SK-N-SH treated with all-trans-retinoic acid at 6 μM for 48 hours (cell line): Measurements from ENCODE around the gene SYN1.

Source experiments
- ATAC-seq: fragments of 200-7000 bp; cut with Tn5 transposase; 3 replicates; pipeline ENCODE4 v1.9.1; 2020; ENCODE audit warnings: mild to moderate bottlenecking, moderate library complexity
- ARNTL ChIP-seq: fragments of 450-650 bp; formaldehyde crosslinking; IDR thresholded peaks from 2 replicates; pipeline ENCODE4 v1.5.0; 2020; ENCODE audit warnings: low read depth, mild to moderate bottlenecking, moderate library complexity, borderline replicate concordance
- BACH2 ChIP-seq: fragments of 250-450 bp; sonication (Bioruptor Pico); IDR thresholded peaks from 2 replicates; pipeline ENCODE4 v1.9.0; 2021; ENCODE audit warnings: mild to moderate bottlenecking, borderline replicate concordance
- CREB5 ChIP-seq: fragments of 250-450 bp; sonication (Bioruptor Pico); IDR thresholded peaks from 2 replicates; pipeline ENCODE4 v1.5.1; 2020; ENCODE audit warnings: low read depth, mild to moderate bottlenecking, moderate library complexity
- CSDC2 ChIP-seq: fragments of 250-450 bp; sonication (Bioruptor Pico); IDR thresholded peaks from 2 replicates; pipeline ENCODE4 v1.5.0; 2020; ENCODE audit warnings: mild to moderate bottlenecking, moderate library complexity
- CSRNP3 ChIP-seq: fragments of 250-450 bp; sonication (Bioruptor Pico); IDR thresholded peaks from 2 replicates; pipeline ENCODE4 v1.5.1; 2021; ENCODE audit warnings: mild to moderate bottlenecking, moderate library complexity
- ESRRG ChIP-seq: fragments of 250-450 bp; sonication (Bioruptor Pico); IDR thresholded peaks from 2 replicates; pipeline ENCODE4 v1.6.1; 2021; ENCODE audit warnings: mild to moderate bottlenecking
- GLIS3 ChIP-seq: fragments of 250-450 bp; sonication (Bioruptor Pico); IDR thresholded peaks from 2 replicates; pipeline ENCODE4 v1.5.0; 2020; ENCODE audit warnings: mild to moderate bottlenecking, moderate library complexity
- ISL1 ChIP-seq: fragments of 250-450 bp; sonication (Bioruptor Pico); IDR thresholded peaks from 2 replicates; pipeline ENCODE4 v2.1.2; 2022; ENCODE audit warnings: mild to moderate bottlenecking, moderate library complexity
- OSR1 ChIP-seq: fragments of 250-450 bp; sonication (Bioruptor Pico); IDR thresholded peaks from 2 replicates; pipeline ENCODE4 v1.8.0; 2022; ENCODE audit warnings: moderate library complexity, mild to moderate bottlenecking, inconsistent platforms
- PATZ1 ChIP-seq: fragments of 250-450 bp; sonication (Bioruptor Pico); IDR thresholded peaks from 2 replicates; pipeline ENCODE4 v1.8.0; 2020; ENCODE audit warnings: mild to moderate bottlenecking, moderate library complexity, borderline replicate concordance
- PPARA ChIP-seq: fragments of 250-450 bp; sonication (Bioruptor Pico); IDR thresholded peaks from 2 replicates; pipeline ENCODE4 v1.5.0; 2020; ENCODE audit warnings: mild to moderate bottlenecking, borderline replicate concordance
- RARB ChIP-seq: fragments of 250-450 bp; sonication (Bioruptor Pico); IDR thresholded peaks from 2 replicates; pipeline ENCODE4 v1.8.0; 2021; ENCODE audit warnings: mild to moderate bottlenecking, moderate library complexity
- TCF4 ChIP-seq: fragments of 250-450 bp; sonication (Bioruptor Pico); IDR thresholded peaks from 2 replicates; pipeline ENCODE4 v1.8.0; 2021; ENCODE audit warnings: mild to moderate bottlenecking, moderate library complexity, borderline replicate concordance
- TOX ChIP-seq: fragments of 250-450 bp; sonication (Bioruptor Pico); IDR thresholded peaks from 2 replicates; pipeline ENCODE4 v1.8.0; 2021; ENCODE audit warnings: mild to moderate bottlenecking, moderate library complexity, borderline replicate concordance
- ZFP3 ChIP-seq: fragments of 250-450 bp; sonication (Bioruptor Pico); IDR thresholded peaks from 2 replicates; pipeline ENCODE4 v1.5.0; 2020; ENCODE audit warnings: mild to moderate bottlenecking, moderate library complexity
- ZFP30 ChIP-seq: fragments of 450-650 bp; formaldehyde crosslinking; IDR thresholded peaks from 2 replicates; pipeline ENCODE4 v1.5.0; 2022; ENCODE audit warnings: mild to moderate bottlenecking, moderate library complexity
- ZNF565 ChIP-seq: fragments of 450-650 bp; formaldehyde crosslinking; conservative IDR thresholded peaks from 2 replicates; pipeline ENCODE4 v1.5.0; 2020; ENCODE audit warnings: low read depth, mild to moderate bottlenecking, moderate library complexity
- ZNF70 ChIP-seq: fragments of 450-650 bp; formaldehyde crosslinking; IDR thresholded peaks from 2 replicates; pipeline ENCODE4 v1.5.0; 2020; ENCODE audit warnings: mild to moderate bottlenecking, moderate library complexity
- ZNF8 ChIP-seq: fragments of 450-650 bp; formaldehyde crosslinking; IDR thresholded peaks from 2 replicates; pipeline ENCODE4 v1.5.0; 2020; ENCODE audit warnings: mild to moderate bottlenecking, moderate library complexity
- TF ChIP-seq, protein P1 (sequence below): fragments of 250-450 bp; sonication (Bioruptor Pico); IDR thresholded peaks from 2 replicates; pipeline ENCODE4 v1.8.0; 2021; ENCODE audit warnings: low read depth, mild to moderate bottlenecking, moderate library complexity, borderline replicate concordance

Gene SYN1

DNA sequence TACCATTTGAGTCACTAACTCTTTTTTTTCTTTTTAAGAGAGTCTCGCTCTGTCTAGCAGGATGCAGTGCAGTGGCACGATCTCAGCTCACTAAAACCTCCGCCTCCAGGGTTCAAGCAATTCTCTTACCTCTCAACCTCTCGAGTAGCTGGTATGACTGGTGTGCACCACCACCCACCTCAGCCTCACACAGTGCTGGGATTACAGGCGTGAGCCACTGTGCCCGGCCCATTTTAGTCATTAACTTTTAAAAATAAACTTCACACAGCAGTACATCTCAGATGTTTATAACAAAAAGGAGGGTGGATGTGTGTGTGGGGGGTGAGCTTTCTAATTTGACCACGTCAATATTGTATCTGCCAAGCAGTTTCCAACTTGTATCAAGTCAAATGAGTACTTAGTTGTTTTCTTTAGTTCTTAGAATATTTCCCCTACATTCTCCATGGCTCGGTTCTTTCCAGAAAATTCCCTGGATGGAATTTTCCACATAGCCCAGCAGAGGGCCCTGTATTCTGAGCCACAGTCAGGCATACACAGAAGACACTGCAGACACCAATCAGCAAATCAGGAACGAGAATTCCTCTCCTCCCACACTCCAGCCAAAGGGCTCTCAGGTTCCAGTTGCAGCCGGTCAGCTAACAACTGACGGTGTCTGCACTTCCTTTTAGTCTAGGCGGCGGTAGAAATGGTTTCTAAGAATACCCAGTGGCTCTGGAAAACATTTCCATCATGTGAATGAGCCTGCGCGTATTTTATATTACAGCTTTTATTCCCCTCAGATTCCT, 78.7 kb downstream of the SYN1 start:
- ATAC-seq: peak; percentile 100

GRCh38 chrX:47539860-47540259, 79.8 kb downstream of the SYN1 start:
- TF ChIP-seq TOX (CRISPR knock-in tag) (no peak), RARB (CRISPR knock-in tag) (no peak), CSDC2 (no peak), ZNF8 (CRISPR knock-in tag) (no peak), ESRRG (CRISPR knock-in tag) (no peak), CREB5 (CRISPR knock-in tag) (no peak), OSR1 (CRISPR knock-in tag) (no peak), TCF4 (CRISPR knock-in tag) (no peak), GLIS3 (CRISPR knock-in tag) (no peak), ZNF70 (no peak)
- TF ChIP-seq, all 23 proteins: peak for 0
- ATAC-seq: no peak

More for the DNA sequence above, 78.7 kb downstream of the SYN1 start:
- TF ChIP-seq BACH2 (CRISPR knock-in tag): no peak
- no peak for TF ChIP-seq ZFP3 (CRISPR knock-in tag)
- TF ChIP-seq PPARA (CRISPR knock-in tag): no peak
- no peak for TF ChIP-seq CSDC2
- TF ChIP-seq ZFP30 (CRISPR knock-in tag): no peak
- no peak for TF ChIP-seq ISL1
- TF ChIP-seq ESRRG (CRISPR knock-in tag): no peak
- no peak for TF ChIP-seq ZNF8 (CRISPR knock-in tag)
- TF ChIP-seq PATZ1 (CRISPR knock-in tag): no peak
- TF ChIP-seq TOX (CRISPR knock-in tag): no peak
- no peak for TF ChIP-seq OSR1 (CRISPR knock-in tag)
- TF ChIP-seq CSRNP3 (CRISPR knock-in tag): no peak
- TF ChIP-seq TCF4 (CRISPR knock-in tag): no peak
- TF ChIP-seq, protein P1, sequence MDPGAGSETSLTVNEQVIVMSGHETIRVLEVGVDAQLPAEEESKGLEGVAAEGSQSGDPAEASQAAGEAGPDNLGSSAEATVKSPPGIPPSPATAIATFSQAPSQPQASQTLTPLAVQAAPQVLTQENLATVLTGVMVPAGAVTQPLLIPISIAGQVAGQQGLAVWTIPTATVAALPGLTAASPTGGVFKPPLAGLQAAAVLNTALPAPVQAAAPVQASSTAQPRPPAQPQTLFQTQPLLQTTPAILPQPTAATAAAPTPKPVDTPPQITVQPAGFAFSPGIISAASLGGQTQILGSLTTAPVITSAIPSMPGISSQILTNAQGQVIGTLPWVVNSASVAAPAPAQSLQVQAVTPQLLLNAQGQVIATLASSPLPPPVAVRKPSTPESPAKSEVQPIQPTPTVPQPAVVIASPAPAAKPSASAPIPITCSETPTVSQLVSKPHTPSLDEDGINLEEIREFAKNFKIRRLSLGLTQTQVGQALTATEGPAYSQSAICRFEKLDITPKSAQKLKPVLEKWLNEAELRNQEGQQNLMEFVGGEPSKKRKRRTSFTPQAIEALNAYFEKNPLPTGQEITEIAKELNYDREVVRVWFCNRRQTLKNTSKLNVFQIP: no peak
- no peak for TF ChIP-seq RARB (CRISPR knock-in tag)
- no peak for TF ChIP-seq ARNTL (CRISPR knock-in tag)

GRCh38 chrX:47530049-47530448, 89.6 kb downstream of the SYN1 start:
- ATAC-seq: no peak
- TF ChIP-seq ZNF565 (no peak), ZNF70 (no peak), ESRRG (CRISPR knock-in tag) (no peak), ZNF8 (CRISPR knock-in tag) (no peak)

DNA sequence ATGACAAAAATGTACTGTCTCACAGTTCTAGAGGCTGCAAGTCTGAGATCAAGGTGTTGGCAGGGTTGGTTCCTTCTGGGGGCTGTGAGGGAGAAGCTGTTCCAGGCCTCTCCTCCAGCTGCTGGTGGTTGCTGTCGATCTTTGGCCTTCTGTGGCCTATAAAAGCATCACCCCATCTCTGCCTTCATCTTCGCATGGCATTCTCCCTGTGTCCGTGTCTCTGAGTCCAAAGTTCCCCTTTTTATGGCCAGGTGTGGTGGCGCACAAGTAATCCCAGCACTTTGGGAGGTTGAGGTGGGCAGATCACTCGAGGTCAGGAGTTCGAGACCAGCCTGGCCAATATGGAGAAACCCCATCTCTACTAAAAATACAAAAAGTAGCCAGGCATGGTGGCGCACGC, 90.1 kb downstream of the SYN1 start:
- TF ChIP-seq ARNTL (CRISPR knock-in tag) (no peak), PPARA (CRISPR knock-in tag) (no peak), BACH2 (CRISPR knock-in tag) (no peak), CSRNP3 (CRISPR knock-in tag) (no peak)
- no peak for ATAC-seq
